ENCODE results near the gene PZP. TPM values are rescaled to one million over a fixed set of nuclear protein-coding genes. Genes with fewer than 3 reads are reported as not detected.
A peak's percentile ranks its signal among the peaks of the same experiment; 100 is the strongest.

PZP gene
- total and polyA plus RNA-seq, 2 of the 13 experiments (the other 11 are each of a cell fraction or from before 2014, with no cell fraction given) = 0.07 to 0.89 TPM

- TF ChIP-seq ZKSCAN1 (IDR thresholded peaks at IDR 0.05; ENCODE audit: low read length) (peak; percentile 29; the same call in 1 of the 2 replicates), ZBTB43 (CRISPR knock-in tag; conservative IDR thresholded peaks at IDR 0.05) (peak; percentile 52; the same call in 1 of the 2 replicates), LCORL (IDR thresholded peaks at IDR 0.05) (no peak), LCORL (CRISPR knock-in tag; IDR thresholded peaks at IDR 0.05) (peak; percentile 67), ZNF44 (CRISPR knock-in tag; IDR thresholded peaks at IDR 0.05) (no peak), RBFOX2 (IDR thresholded peaks at IDR 0.05; ENCODE audit: low read depth, low read length) (0 out of 2 replicates have a peak, but pooled peaks have one; percentile 31), SP140L (CRISPR knock-in tag; IDR thresholded peaks at IDR 0.05; ENCODE audit: borderline replicate concordance) (0 out of 2 replicates have a peak, but pooled peaks have one; percentile 39), ZSCAN29 (CRISPR knock-in tag; conservative IDR thresholded peaks at IDR 0.05) (peak; percentile 75; the same call in 1 of the 2 replicates), TBP (CRISPR knock-in tag; IDR thresholded peaks at IDR 0.05) (no peak), ZNF317 (CRISPR knock-in tag; IDR thresholded peaks at IDR 0.05) (0 out of 2 replicates have a peak, but pooled peaks have one; percentile 24), RCOR2 (CRISPR knock-in tag; IDR thresholded peaks at IDR 0.05) (peak; percentile 84), FOXK1 (CRISPR knock-in tag; IDR thresholded peaks at IDR 0.05; ENCODE audit: borderline replicate concordance, low read depth) (peak; percentile 87), ZNF512 (CRISPR knock-in tag; IDR thresholded peaks at IDR 0.05) (no peak), SOX6 (IDR thresholded peaks at IDR 0.05) (no peak), SOX6 (CRISPR knock-in tag; IDR thresholded peaks at IDR 0.05) (peak; percentile 93), TRAFD1 (CRISPR knock-in tag; IDR thresholded peaks at IDR 0.05; ENCODE audit: borderline replicate concordance) (no peak), ZNF18 (CRISPR knock-in tag; IDR thresholded peaks at IDR 0.05; ENCODE audit: insufficient replicate concordance) (peak; percentile 49), HMG20B (CRISPR knock-in tag; conservative IDR thresholded peaks at IDR 0.05) (peak; percentile 76; the same call in 1 of the 2 replicates), RFX3 (CRISPR knock-in tag; IDR thresholded peaks at IDR 0.05) (peak; percentile 84), NFE2L2 (IDR thresholded peaks at IDR 0.05; ENCODE audit: low read length) (no peak; the same call in 1 of the 2 replicates), MIER3 (CRISPR knock-in tag; IDR thresholded peaks at IDR 0.05; ENCODE audit: borderline replicate concordance) (peak; percentile 83; the same call in 1 of the 2 replicates), TBL1XR1 (IDR thresholded peaks at IDR 0.05; ENCODE audit: borderline replicate concordance, low read length, partially characterized antibody) (peak; percentile 98), HIVEP1 (CRISPR knock-in tag; IDR thresholded peaks at IDR 0.05) (no peak), PAWR (CRISPR knock-in tag; IDR thresholded peaks at IDR 0.05; ENCODE audit: borderline replicate concordance) (no peak), THAP11 (CRISPR knock-in tag; IDR thresholded peaks at IDR 0.05) (peak; percentile 67; the same call in 1 of the 2 replicates), HDAC1 (CRISPR knock-in tag; IDR thresholded peaks at IDR 0.05) (peak; percentile 32), FOXO1 (CRISPR knock-in tag; IDR thresholded peaks at IDR 0.05) (peak; percentile 87), SIN3B (IDR thresholded peaks at IDR 0.05; ENCODE audit: low read length) (no peak)
Observed at GRCh38 chr12:9135903-9136310, 72.3 kb downstream of the PZP start (continued).
